Renal cortical epithelial cell (primary cell): ENCODE data around the gene SSH2. TPM values are rescaled to one million over a fixed set of nuclear protein-coding genes. Genes with fewer than 3 reads are reported as not detected.

ENCODE experiments used
- DNase-seq: peaks from one replicate; pipeline ENCODE4 v3.0.0-alpha.2; 2011; ENCODE audit warnings: low read depth
- total RNA-seq: library from RNA; depleted of rRNA; stranded (reverse); fragments of >200 nt; gene quantifications from 2 replicates; pipeline ENCODE4 v1.2.3, GENCODE V29; 2014

The SSH2 gene
- total RNA-seq, 1 donor from 2014 or later = 48.2 TPM

GRCh38 chr17:29778956-29779811 lies 150.8 kb downstream of the SSH2 start:
- DNase-seq = peak; percentile 48

GRCh38 chr17:29777663-29778062 lies 152.4 kb downstream of the SSH2 start:
- DNase-seq = no peak

- no peak for DNase-seq
Observed at GRCh38 chr17:29776026-29776425, 154.0 kb downstream of the SSH2 start.

GRCh38 chr17:29772981-29773380 lies 157.0 kb downstream of the SSH2 start:
- DNase-seq = no peak

DNA sequence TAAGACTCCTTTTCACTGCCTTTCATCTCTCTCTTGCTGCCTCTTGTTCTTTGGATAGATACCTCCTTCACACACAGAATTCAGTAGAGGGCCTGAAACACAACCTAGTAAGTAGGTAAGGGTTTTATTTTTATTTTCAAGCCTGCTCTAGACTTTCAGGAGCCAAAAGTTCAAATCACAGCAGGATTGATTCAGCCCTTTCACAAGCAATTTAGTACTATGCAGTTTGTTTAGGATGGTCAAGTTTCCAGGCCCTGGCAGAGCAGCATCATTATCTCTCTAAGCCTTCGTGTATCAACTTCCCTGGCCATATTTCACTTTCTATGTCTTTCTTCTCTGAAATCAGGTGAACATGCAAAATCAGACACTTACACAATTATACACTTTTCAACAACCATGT lies 158.5 kb downstream of the SSH2 start:
- DNase-seq = no peak

- DNase-seq = no peak
Observed at GRCh38 chr17:29769225-29769624, 160.8 kb downstream of the SSH2 start.

GRCh38 chr17:29766796-29767327 lies 163.2 kb downstream of the SSH2 start:
- no peak for DNase-seq

- no peak for DNase-seq
Observed at GRCh38 chr17:29764748-29765147, 165.3 kb downstream of the SSH2 start.

GRCh38 chr17:29764217-29764616 lies 165.8 kb downstream of the SSH2 start:
- no peak for DNase-seq

- DNase-seq = no peak
Observed at GRCh38 chr17:29763273-29763672, 166.8 kb downstream of the SSH2 start.

DNA sequence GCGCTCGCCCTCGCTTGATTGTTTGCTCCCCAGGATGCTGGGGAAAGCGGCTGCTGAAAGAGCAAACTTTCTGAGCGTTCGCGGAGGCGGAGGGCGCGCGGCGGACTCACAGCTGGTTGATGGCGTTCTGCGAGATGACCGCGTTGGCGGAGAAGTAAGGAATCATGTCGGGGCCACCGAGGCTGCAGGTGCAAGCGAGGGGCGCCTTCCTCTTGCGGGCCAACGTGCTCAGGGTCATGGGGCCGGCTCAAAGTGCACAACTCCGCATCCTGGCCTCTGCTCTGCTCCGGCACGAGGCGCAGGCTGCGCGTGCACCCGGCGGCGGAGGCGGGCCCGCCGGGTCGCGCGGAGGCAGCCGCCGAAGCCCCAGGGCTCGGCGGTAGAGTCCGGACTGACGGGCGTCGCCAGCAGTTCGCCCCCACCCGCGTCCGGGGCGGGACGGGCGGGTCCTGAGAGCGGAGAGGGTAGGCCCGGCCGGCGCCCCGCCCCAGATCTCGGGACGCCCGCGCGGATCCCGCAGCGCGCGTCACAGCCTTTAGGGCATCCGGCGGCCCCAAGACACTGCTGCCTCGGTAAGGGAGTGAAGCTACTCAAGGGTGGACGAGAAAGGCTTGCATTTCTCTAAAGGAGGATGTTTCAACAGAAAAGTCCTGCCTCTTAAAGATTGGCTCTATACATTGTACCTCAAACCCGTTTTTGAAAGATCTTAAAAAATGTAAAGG lies 168.8 kb downstream of the SSH2 start:
- DNase-seq = peak; percentile 59

DNA sequence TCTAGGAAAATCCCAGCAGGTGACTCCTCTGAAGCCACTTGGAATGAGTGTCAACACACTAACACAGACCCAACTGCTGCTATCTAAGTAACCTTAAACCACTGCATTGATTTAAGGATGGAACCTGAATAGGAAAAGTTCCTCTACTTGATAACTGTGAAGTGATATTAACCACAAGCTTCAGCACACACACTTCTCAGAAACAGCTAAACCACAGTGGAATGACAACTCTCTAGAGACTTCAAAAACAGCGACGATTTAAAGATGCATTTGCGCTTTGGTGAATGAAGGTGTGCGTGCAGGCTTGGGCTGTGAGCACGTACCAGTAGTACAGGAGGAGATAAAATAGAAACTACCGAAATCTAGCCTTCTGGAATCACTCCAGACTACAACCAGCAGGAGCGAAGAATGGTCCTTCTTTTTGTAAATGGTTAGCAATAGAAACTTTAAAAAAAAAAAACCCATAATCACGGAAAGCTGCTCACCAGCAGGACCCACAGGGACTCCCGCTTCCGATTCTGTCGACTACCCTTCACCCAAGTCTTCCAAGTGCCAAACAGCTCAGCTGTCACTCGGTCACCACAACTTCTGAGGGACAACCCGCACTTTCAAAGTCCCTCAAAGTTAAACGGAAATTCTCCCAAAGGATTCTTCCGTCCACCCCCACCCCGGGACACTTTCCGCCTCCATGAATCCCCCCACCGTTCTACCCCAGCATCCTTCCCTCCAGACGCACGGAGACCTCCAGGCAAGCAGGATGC lies 169.6 kb downstream of the SSH2 start:
- DNase-seq = peak; percentile 58

DNA sequence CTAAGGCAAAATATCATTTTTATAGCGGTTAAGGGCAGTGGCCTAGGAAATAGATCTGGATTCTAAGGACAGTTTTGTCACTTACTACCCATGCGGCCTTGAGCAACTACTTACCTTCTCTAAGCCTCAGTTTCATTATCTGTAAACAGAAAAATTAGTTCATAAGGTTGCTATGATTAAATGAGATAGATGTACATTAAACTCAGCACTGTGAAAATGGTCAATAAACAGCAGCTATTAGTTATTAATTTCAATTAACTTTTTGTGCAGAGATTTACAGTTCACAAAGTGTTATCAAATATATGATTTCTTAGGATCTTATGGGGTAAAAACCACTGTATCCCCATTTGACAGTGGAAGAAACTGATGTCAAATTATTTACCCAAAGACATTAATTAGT lies 171.8 kb downstream of the SSH2 start:
- no peak for DNase-seq

GRCh38 chr17:29757788-29758187 lies 172.2 kb downstream of the SSH2 start:
- no peak for DNase-seq

DNA sequence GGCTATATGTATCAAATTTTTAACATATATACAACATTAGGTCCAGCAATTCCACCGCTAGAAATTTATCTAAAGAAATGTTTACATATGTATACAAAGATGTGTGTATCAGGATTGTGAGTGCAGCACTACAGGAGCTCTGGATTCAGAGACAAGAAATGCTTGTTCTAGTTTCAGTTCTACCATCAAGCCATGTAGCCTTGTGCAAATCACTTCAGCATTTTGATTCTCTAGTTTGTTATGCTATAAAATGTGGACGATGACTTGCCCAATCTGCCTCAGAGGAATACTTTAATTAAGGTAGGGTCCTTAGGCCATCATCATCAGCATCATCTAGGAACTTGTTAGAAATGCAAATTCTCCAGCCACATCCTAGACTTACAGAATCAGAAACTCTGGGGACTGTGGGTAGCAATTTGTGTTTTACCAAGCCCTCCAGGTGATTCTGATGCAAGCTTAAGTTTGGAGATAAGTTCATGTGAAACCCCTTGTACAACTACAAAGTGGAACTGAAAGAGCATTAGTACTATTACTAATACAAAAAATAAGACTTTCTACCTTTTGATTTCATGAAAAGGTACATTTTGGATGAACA lies 176.1 kb downstream of the SSH2 start:
- DNase-seq = no peak

DNA sequence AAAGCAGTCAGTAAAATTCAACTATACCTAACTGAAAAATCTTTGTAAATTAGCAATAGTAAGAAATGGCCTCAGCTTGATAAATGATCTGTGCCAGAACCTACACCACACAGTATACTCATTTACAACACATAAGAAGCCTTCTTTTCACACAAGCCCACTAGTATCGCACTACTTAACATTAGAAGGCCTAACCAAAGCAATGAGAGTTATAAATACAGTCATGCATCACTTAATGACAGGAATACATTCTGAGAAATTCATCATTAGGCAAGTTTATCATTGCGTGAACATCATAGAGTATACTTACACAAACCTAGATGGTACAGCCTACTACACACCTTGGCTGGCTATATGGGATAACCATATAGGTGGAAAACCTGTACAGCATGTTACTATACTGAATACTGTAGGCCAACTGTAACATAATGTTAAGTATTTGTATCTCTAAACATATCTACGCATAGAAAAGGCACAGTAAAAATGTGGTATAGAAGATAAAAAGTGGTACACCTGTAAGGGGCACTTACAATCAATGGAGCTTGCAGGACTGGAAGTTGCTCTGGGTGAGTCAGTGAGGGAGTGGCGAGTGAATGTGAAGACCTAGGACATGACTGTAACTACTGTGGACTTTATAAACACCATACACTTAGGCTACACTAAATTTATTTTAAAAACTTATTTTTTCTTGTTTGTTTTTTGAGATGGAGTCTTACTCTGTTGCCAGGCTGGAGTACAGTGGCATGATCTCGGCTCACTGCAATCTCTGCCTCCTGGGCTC lies 180.8 kb downstream of the SSH2 start:
- peak; percentile 80 for DNase-seq

- no peak for DNase-seq
Observed at GRCh38 chr17:29748400-29748799, 181.6 kb downstream of the SSH2 start.

DNA sequence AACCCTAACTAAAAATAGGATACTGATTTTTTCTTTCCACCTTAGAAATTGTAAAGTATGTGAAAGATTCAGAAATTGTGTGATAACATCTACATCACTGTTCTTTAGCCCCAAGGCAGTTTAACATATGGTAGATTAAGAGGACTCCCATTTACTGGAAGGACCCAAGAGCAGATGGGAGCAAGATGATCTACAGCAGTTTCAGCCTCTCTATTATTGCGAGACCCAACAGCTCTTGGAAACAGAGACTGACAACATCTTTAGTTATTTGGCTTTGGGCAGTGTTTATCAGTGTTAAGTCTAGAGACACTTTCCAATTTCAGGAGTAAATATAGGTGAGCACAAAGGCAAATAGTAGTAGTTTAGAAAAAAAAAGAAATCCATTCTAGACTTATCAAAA lies 182.4 kb downstream of the SSH2 start:
- no peak for DNase-seq

DNA sequence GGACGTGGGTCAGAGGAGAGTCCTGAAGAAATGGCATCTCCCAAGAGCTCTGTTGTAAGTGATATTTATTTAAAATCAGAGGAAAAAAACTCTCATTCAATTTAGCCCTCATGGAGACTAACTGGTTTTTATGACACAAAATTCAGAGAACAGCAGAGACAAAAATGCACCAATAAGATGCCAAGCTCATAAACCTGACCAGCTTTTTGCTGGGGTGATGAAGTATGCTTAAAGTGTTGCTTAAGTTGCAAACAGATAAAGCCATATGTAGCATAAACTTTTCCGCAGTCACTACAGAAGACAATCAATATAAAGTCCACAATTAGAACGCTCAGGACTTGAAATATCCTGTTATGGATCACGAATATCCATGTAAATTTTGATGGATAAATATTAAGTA lies 183.4 kb downstream of the SSH2 start:
- DNase-seq = no peak

- no peak for DNase-seq
Observed at GRCh38 chr17:29744121-29744520, 185.9 kb downstream of the SSH2 start.

DNA sequence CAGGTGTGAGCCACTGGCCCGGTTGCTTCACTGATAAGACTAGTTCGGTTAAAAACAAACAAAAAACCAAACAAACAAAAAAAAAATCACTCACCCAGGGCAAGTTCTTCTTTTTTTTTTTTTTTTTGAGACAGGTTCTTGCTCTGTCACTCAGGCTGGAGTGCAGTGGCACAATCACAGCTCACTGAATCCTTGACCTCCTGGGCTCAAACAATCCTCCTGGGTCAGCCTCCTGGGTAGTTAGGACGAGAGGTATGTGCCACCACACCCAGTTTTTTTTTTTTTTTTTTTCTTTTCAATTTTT lies 187.9 kb downstream of the SSH2 start:
- no peak for DNase-seq
